HG02642 (cell line): ENCODE measurements around the gene C13orf46.

Source experiments
- ATAC-seq: cut with Tn5 transposase; IDR thresholded peaks from one replicate; pipeline ENCODE4 v1.9.1; 2021; ENCODE audit warnings: mild to moderate bottlenecking; ENCODE audit not compliant: unreplicated experiment, poor library complexity

C13orf46 gene

GRCh38 chr13:114010401-114011101 lies 36.7 kb upstream of the C13orf46 start:
- ATAC-seq: no peak

- ATAC-seq: no peak
Observed at GRCh38 chr13:114009590-114010400, 35.9 kb upstream of the C13orf46 start.

- ATAC-seq: no peak
Observed at GRCh38 chr13:114008964-114009589, 35.2 kb upstream of the C13orf46 start.

- no peak for ATAC-seq
Observed at GRCh38 chr13:114007566-114007965, 33.7 kb upstream of the C13orf46 start.

GRCh38 chr13:114005206-114005724 lies 31.4 kb upstream of the C13orf46 start:
- ATAC-seq: no peak

GRCh38 chr13:114004420-114005205 lies 30.7 kb upstream of the C13orf46 start:
- no peak for ATAC-seq

- ATAC-seq: no peak
Observed at GRCh38 chr13:114002771-114003321, 29.0 kb upstream of the C13orf46 start.

- no peak for ATAC-seq
Observed at GRCh38 chr13:114002009-114002544, 28.2 kb upstream of the C13orf46 start.

GRCh38 chr13:114001331-114002008 lies 27.6 kb upstream of the C13orf46 start:
- ATAC-seq: no peak

- ATAC-seq: no peak
Observed at GRCh38 chr13:114000151-114001040, 26.5 kb upstream of the C13orf46 start.

GRCh38 chr13:113999618-113999910 lies 25.7 kb upstream of the C13orf46 start:
- no peak for ATAC-seq

GRCh38 chr13:113998781-113999617 lies 25.1 kb upstream of the C13orf46 start:
- ATAC-seq: no peak

GRCh38 chr13:113997845-113998751 lies 24.2 kb upstream of the C13orf46 start:
- ATAC-seq: no peak

- no peak for ATAC-seq
Observed at GRCh38 chr13:113996912-113997745, 23.3 kb upstream of the C13orf46 start.

GRCh38 chr13:113996081-113996911 lies 22.4 kb upstream of the C13orf46 start:
- ATAC-seq: no peak
